Measurements from ENCODE around the gene RPTOR. TPM values are rescaled to one million over a fixed set of nuclear protein-coding genes. Genes with fewer than 3 reads are reported as not detected.
"Not testable (repeated sequence)": the region's sequence is repeated elsewhere in the genome, so short reads cannot be mapped to it uniquely, and the experiment has no call there.

The RPTOR gene
- total RNA-seq, 1 donor from 2014 or later, result 32.3 TPM

DNA sequence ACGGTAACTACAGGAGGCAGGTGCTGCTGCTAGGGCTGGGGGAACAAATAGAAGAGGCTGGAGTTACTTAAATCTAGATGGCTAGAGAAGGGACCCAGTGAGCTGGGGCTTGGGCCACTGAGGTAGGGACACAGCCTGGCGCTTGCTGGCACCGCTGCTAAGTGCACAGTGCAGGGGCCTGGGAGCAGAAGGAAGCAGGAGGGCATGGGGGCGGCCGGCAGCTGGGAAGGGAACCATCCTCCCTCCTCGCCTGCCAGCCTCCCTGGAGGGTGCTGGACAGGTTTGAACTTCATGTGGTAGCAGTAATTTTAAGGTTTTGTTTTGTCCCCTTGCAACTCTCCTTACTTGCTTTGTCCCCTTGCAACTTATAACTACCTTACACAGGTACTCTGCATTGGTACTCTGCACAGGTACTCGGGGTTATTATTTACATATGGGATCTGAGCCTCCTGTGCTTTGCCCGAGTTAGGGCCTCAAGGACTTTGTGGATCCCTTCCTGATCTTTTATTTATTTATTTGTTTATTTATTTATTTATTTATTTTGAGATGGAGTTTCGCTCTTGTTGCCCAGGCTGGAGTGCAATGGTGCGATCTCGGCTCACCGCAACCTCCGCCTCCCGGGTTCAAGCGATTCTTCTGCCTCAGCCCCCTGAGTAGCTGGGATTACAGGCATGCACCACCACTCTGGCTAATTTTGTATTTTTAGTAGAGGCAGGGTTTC lies 34.2 kb downstream of the RPTOR start:
- intact Hi-C loops (cut with DNase I), result loop anchor here (5.0 kb wide), 1 partner anchor 152 kb away; no protein-coding TSS in a partner anchor

DNA sequence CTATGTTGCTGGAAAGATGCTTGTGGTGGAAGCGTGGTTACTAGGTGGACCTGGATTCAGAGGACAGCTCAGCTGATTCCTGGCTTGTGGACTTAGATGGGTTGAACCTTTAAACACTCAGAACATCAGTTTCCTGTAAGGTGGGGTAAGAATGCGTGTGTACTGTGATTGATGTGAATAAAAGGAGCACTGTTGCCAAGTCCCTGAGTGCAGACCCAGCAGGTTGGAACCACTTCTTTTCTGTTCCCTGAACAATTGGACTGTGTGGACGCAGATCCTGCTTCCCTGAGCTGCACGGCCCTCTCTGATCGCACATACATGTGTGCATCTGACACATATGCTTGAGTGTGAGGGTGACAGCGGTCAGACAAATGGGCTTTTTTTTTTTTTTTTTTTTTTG lies 37.5 kb downstream of the RPTOR start:
- intact Hi-C loops (cut with DNase I), result no loop called here
- no peak for DNase-seq (ENCODE audit: low spot score)

More for the DNA sequence above, 34.2 kb downstream of the RPTOR start:
- not testable (repeated sequence) for DNase-seq (ENCODE audit: low spot score)

DNA sequence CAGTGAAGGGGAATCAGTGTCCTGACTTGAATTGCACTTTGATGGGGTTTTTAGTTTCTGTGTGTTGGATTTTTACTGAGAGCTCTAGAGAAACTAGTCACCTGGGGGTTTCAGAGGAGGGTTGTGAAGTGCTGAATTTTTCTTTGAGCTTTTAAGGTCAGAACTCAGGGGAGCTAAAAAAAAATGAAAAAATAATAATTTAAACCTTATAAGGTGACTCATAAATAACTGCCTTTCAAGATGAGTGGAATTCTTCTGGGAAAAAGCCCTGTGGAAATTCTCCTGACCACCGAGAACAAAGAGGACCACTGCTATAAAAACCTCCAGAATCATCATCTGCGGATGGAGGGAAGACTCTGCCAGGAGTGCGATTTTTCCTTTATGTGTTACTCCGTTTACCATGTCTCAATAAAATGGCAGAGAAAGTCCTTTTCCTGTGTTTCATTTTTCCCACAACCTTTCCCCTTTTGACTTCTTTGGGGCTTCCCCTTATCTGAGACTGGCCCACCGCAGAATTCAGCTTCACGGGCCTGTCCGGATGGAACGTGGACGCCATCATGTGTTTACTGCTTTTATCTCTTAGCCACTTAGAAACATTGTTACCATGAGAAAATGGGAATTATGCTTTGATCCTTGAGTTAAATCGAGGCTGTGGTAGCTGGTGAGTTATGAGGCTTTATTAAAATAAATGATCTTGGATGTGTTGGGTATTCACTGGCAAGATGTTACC lies 39.7 kb downstream of the RPTOR start:
- intact Hi-C loops (cut with DNase I), result no loop called here
- no peak for DNase-seq (ENCODE audit: low spot score)

DNA sequence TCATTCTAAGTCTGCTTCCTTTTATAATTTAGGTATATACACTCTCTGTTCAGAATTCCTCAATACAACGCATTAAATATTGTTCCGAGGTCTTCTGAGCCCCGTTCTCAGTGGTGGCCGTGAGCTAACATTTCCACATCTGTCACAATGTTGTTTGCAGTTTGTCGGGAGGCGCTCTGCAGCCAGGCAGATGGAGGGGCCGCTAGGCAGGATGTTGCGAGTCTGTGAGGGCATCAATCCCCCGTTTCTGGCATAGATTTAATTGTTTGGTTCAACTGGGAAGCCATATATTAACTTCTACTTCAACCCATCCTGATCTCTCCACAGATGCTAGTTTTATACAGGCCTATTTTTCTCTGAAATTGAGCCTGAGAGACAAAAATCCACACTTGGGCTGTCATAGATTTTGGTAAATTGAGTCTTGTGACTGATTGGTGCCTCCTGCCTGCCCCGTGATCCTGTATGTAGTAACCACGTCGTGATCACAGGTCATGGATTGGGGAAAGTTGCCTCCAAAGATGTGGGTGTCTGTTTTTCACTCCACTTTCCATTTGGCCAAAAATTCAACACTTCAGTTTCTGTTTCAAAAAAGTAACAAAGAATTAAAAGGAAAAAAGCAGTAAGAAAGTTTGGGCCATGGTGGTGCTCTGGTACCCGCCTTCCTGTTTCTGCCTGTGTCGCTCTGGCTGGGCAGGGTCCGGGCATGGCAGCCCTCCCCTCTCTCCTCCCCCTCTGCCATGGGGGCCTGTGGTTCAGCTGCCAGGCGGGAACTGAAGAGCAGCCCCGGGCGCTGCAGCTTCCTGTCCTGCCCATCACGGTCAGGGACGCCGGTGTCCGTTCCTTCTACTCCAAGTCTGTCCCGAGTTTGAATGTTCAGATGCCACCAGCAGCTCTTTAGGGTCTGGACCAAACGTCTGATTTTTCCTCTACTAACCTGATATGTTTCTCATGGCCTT lies 41.5 kb downstream of the RPTOR start:
- no peak for DNase-seq (ENCODE audit: low spot score)
- intact Hi-C loops (cut with DNase I), result no loop called here

DNA sequence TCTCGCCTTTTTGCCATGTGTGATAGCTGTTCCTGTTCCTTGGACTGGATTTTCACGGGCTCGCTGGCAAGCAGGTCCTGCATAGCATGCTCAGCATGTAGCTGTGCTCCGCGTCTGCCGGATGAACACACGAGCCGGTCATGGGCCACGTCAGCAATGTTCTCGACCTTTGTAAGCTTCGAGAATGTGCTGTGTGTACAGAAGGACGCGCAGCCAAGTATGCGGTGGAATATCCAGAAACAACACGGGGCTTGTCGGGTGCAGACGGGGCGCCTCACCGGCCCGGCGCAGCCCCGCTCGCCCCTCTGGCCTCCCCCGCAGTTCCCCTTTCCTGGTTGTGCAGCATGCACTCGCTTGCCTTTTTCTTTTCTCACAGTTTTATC lies 42.2 kb downstream of the RPTOR start:
- intact Hi-C loops (cut with DNase I), result no loop called here
- DNase-seq (ENCODE audit: low spot score), result no peak

- no peak for DNase-seq (ENCODE audit: low spot score)
- intact Hi-C loops (cut with DNase I), result no loop called here
Measured at GRCh38 chr17:80588702-80589383, 44.2 kb downstream of the RPTOR start.

- no peak for DNase-seq (ENCODE audit: low spot score)
- intact Hi-C loops (cut with DNase I), result no loop called here
Measured at GRCh38 chr17:80591788-80592187, 47.1 kb downstream of the RPTOR start.

DNA sequence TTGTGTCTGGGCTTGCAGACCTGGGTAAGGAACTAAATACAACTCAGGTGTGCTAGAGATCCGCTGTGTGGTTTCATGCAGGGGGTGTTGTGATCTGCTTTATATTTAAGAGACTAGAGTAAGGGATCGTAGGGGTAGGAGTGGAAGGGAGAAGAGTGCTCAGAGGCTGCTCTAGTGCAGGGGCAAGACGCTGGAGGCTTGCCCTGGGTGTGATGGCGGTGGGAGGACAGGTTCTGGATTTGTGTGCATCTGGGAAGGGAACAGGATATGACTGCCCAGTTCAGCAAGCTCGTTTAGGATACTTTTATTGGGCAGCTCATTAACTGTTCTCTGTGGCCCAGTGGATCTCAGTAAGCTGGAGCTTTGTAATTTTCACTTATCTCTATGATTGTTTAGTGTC lies 47.6 kb downstream of the RPTOR start:
- intact Hi-C loops (cut with DNase I), result no loop called here
- DNase-seq (ENCODE audit: low spot score), result no peak

DNA sequence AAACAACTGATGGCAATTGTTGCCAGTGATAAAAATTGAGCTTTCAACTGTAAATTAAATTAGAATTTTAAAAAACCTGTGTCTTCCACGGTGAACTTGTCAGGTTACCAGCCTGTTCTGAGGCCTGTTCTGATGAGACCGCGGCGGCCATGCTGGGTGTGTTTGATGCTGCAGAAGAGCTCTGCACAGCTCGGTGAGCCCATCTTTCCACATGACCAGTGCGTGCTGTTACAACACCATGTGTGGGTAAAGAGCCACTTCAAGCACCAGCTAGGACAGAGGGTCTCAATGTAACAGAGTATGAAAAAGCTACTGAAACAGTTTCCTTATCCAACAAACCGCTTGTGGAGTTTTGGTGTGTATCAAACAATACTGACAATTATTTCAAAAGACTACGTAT lies 48.5 kb downstream of the RPTOR start:
- no peak for DNase-seq (ENCODE audit: low spot score)
- intact Hi-C loops (cut with DNase I), result no loop called here

- DNase-seq (ENCODE audit: low spot score), result no peak
- intact Hi-C loops (cut with DNase I), result no loop called here
Measured at GRCh38 chr17:80594431-80595269, 50.0 kb downstream of the RPTOR start.

- DNase-seq (ENCODE audit: low spot score), result no peak
- intact Hi-C loops (cut with DNase I), result no loop called here
Measured at GRCh38 chr17:80596760-80597608, 52.3 kb downstream of the RPTOR start.

DNA sequence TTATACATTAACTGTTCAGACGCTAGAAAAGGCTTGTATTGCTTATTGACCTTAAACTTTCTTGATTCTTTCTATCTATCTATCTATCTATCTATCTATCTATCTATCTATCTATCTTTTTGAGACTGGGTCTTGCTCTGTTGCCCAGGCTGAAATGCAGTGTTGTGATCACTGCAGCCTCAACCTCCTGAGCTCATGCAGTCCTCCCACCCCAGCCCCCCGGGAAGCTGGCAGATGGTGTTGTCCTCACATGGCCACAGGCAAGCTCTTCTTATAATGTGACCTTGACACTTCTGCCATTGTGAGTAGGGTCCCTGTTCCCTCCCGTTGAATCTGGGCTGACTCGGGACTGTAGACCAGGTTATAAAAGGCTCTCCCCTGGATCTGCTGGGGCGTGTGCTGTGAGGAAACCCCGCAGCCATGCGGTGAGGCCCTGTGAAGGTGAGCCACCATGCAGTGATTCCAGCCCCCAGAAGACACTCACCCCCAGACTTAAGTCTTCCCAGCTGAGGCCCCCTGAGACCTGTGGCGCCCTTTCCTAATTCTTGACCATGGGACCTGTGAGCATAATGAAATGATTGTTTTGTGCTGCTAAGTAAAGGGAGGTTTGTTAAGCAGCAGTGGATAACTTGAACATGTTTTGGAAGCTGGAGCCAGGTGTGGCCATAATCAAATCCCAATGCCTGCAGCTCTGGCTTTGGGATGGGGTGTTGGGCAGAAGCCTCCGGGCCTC lies 54.3 kb downstream of the RPTOR start:
- intact Hi-C loops (cut with DNase I), result no loop called here
- DNase-seq (ENCODE audit: low spot score), result no peak

DNA sequence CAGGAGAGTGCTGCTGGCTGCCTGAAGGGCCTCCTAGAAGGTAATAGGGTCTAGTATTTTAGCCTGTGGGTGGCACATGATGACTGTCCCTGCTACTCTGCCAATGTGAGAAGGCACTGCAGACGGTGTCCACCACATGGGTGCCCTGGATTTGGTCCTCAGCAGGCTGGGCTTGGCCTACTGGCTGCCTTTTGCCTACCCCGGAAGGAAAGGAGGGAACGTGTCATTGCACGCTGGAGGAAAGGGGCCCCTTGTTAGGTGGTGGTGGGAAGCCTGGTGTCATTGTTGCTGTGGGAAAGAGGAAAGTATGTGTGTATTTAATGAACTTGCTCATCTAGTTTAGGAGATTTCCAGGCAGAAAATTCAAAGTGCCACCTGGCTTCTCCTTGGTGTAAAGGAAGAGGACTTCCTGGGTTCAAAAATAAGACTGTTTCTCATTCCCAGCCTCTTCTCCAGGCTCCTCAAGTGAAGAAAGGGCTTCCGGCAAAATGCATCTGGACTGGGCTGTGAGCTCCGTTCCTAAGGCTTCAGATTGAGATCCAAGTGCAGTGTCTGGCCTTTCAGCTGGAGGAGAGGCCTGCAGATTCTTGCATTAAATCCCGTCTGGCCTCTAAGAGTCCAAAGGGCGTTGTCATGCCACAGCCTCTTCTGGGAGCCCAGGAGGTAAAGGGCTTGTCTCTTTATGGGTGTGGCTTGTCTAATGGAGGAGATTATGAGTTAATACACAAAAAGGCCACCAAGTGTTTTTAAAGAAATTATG lies 55.1 kb downstream of the RPTOR start:
- intact Hi-C loops (cut with DNase I), result no loop called here

DNA sequence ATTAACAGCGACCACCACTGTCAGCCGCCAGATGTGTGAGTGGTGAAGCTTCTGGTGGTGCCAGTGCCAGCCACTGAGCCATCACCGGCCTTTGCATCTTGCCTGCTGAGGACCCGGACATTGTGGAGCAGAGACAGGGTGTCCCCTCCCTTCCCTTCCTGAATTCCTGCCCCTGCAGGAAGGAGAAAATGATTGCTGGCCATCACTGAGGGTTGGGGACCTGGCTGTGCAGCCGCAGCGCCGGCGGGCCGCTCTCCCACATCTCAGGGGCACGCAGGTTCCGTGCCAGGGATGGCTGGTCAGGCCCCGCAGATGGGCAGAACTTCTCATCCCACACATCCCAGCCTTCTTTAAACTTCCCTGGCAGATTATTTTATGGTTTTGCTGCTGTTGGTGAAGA lies 56.5 kb downstream of the RPTOR start:
- intact Hi-C loops (cut with DNase I), result no loop called here

More for the DNA sequence above, 55.1 kb downstream of the RPTOR start:
- DNase-seq (ENCODE audit: low spot score), result no peak

GRCh38 chr17:80603396-80603795 lies 58.8 kb downstream of the RPTOR start:
- no peak for DNase-seq (ENCODE audit: low spot score)
- intact Hi-C loops (cut with DNase I), result no loop called here

More for the DNA sequence above, 56.5 kb downstream of the RPTOR start:
- DNase-seq (ENCODE audit: low spot score), result no peak

DNA sequence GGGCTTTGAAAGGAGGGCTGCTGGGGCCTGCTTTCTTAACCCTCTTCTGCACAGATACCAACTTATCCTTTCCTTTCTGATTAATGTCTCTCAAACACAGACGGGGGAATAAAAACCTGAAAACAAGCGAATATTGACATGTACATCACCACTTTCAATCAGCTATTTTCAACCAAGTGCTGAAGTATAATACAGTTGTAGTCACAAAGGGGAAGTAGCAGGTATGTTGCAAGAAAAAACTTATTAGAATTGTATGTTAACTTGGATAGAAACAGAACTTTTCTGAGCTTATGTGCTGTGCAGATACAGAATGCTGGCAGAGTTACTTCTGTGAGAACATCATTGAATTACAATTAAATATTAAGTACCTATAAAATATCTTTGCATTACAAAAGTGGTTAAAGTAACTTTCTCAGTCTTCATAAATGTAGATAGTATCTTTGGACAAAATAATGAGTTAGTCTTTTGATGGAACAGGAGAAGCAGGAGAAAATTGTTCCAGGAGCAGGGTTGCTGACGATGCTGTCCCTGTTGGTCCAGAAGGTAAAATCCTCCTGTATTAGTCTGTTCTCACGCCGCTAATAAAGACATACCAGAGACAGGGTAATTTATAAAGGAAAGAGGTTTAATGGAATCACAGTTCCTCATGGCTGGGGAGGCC lies 59.5 kb downstream of the RPTOR start:
- intact Hi-C loops (cut with DNase I), result no loop called here
- no peak for DNase-seq (ENCODE audit: low spot score)

Data from cardiac septum (tissue), 1 donor.